GM19099 (cell line): ENCODE measurements around the gene ADAMTS3.

Experiments
- POLR2A ChIP-seq: IDR thresholded peaks from 3 replicates; pipeline ENCODE4 v1.6.1; 2011; ENCODE audit warnings: low read depth; ENCODE audit not compliant: insufficient read length; ENCODE audit errors: extremely low read depth

The ADAMTS3 gene

GRCh38 chr4:72568959-72569718, at the start of gene ADAMTS3:
ADAMTS3 (minus strand) TSS chr4:72569221; CDS start chr4:72568762, 459 bp downstream.
- no peak for TF ChIP-seq POLR2A

GRCh38 chr4:72613959-72614358, 44.9 kb upstream of the ADAMTS3 start:
- TF ChIP-seq POLR2A: no peak

- TF ChIP-seq POLR2A: no peak
Observed at GRCh38 chr4:72606751-72607150, 37.7 kb upstream of the ADAMTS3 start.

- TF ChIP-seq POLR2A: no peak
Observed at GRCh38 chr4:72604324-72604723, 35.3 kb upstream of the ADAMTS3 start.

- TF ChIP-seq POLR2A: no peak
Observed at GRCh38 chr4:72602396-72603376, 33.7 kb upstream of the ADAMTS3 start.

- TF ChIP-seq POLR2A: no peak
Observed at GRCh38 chr4:72591547-72592454, 22.8 kb upstream of the ADAMTS3 start.

- TF ChIP-seq POLR2A: no peak
Observed at GRCh38 chr4:72587334-72587733, 18.3 kb upstream of the ADAMTS3 start.

- TF ChIP-seq POLR2A: no peak
Observed at GRCh38 chr4:72582853-72583252, 13.8 kb upstream of the ADAMTS3 start.

- no peak for TF ChIP-seq POLR2A
Observed at GRCh38 chr4:72577211-72577610, 8.2 kb upstream of the ADAMTS3 start.

- no peak for TF ChIP-seq POLR2A
Observed at GRCh38 chr4:72571337-72571736, 2.3 kb upstream of the ADAMTS3 start.

- TF ChIP-seq POLR2A: no peak
Observed at GRCh38 chr4:72569719-72570235, 756 bp upstream of the ADAMTS3 start.

GRCh38 chr4:72567821-72568675, 973 bp downstream of the ADAMTS3 start:
- no peak for TF ChIP-seq POLR2A

GRCh38 chr4:72567036-72567435, 2.0 kb downstream of the ADAMTS3 start:
- no peak for TF ChIP-seq POLR2A
